ENCODE results near the gene ARHGAP24. TPM values are rescaled to one million over a fixed set of nuclear protein-coding genes. Genes with fewer than 3 reads are reported as not detected.
"Not testable (repeated sequence)": the region's sequence is repeated elsewhere in the genome, so short reads cannot be mapped to it uniquely, and the experiment has no call there.

Gene ARHGAP24
- total RNA-seq, 1 experiment from 2014 or later = 16.0 TPM

DNA sequence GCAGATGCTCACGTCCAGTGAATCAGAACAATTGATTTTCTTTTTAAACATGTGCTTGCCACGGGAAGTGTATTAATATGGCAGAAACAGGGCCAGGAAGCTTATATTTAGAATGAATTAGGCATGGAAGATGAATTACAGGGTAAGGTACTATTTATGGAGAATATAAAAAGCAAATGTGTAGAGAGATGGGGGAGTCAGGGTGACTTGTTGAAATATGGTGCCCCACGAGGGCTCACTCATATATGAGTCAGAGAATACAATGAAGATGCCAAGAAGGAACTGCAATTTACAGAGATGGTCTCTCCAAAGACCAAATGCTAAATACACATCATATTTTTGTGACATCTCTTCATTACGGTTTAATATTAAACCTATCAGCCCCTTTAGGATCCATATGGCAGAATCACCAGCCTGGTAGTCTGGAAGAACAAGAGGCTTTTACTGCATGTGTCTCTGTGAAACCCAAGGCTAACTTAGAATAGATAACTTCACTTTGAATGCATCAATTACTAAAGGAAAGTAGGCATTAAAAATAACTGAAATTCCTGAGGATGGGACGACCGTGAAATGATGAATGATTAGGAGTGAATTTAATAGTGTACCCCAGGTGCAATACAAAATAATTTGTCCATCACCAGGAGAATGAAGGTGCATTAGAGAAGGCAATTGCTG, 385.3 kb downstream of the ARHGAP24 start:
- DNase-seq (ENCODE audit: low read depth) = peak; percentile 61

DNA sequence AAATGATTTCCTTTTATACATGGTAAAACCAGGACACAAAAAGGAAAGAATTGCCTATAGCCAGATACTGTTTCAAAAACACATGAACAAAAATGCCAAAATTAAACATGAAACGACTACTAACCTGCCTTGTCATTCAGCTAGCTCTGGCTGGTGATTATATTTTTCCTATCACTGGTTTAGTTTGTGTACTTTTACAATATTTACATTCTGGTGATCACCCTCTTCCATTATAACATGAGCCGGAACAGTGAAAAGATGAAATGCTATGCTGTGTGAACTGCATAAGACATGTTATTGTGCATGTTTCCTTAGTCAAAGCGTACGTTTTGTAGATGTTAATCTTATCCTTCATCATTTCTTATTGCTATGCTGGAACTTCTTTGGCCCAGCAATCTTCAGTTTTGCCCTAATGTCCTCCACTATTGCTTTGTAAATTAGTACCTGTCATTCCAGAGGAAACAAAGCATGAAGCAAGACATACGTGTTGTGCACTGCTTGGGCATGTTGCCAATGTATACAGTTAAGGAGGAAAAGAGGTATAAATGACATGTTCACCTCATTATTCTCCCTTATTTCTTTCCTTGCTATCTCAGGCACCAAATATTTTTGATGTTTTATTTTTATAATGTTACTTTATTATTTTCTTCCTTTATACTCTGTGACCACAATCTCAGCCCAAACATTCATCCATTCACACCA, 386.3 kb downstream of the ARHGAP24 start:
- DNase-seq (ENCODE audit: low read depth) = no peak

DNA sequence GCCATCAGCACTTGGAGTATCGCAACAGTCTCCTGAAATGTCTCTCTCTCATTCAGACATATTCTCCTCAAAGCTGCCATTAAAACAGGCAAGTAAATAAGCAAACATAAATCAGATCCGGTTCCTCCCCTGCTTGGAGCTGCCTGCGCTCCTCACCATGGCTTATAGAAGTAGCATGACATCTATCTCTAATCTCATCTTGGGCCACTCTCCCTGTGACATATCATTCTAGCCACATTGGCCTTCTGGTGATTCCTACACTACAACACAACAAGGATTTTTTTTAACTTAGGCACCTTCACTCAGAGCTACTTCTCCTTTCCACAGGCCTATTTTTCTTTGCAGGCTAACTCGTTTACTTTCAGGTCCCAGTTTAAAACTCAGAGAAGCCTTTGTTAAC, 387.9 kb downstream of the ARHGAP24 start:
- no peak for DNase-seq (ENCODE audit: low read depth)

GRCh38 chr4:85864259-85865205, 389.6 kb downstream of the ARHGAP24 start:
- DNase-seq (ENCODE audit: low read depth) = no peak

- no peak for DNase-seq (ENCODE audit: low read depth)
Observed at GRCh38 chr4:85865256-85865655, 390.3 kb downstream of the ARHGAP24 start.

GRCh38 chr4:85866508-85866907, 391.6 kb downstream of the ARHGAP24 start:
- no peak for DNase-seq (ENCODE audit: low read depth)

DNA sequence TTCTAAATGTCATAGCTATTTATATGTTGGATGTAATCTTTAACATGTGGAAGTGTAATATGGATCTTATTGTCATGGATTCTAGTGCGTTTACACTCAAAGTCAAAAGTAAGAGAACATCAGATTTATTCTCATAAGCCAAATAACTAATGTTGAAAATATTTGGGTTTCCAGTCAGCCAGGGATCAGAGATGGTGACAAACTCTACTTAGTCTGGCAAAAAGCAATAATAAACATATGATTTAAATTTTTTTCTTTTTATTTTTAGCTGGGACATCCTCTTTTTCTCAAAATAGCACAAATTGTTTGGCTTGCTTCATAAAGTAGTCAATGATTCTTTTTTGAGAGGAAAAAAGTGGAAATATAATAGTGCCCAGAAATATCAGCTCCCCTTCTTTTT, 392.3 kb downstream of the ARHGAP24 start:
- DNase-seq (ENCODE audit: low read depth) = no peak

GRCh38 chr4:85869181-85869580, 394.2 kb downstream of the ARHGAP24 start:
- no peak for DNase-seq (ENCODE audit: low read depth)

DNA sequence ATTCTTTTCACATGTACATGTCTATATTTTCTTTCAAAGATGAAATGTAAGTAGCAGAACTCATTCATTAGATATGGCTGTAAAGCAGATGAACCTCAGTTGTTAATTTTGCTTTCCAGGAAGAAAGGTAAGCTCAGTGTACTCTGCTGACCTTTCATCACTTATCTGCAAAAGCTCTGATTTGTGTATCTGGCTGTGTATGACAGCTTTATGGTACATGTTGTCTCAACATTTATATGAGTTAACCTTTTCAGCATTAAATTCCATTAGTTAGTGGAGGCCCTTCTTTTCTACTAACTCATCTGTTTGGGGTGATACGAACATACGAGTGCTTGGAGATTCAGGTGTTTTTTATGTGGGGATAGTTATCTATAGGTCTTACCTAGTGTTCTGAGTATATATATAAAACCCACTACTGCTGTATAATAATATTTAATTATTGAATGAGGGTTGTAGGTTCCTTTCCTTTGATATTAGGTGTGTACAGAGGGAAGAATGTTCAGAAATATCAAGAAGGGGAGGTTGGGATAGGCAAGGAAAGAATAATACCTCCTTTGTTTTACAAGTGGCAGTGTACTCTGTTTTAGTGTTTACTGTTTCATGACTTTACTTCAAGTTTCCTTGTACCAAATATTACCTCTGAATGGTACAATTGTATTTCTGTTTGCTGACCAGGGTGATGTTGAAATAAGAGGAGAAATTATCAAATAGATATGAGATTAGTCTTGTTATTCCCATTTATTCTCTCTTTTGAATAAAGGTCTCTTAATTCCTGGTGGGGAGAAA, 395.5 kb downstream of the ARHGAP24 start:
- no peak for DNase-seq (ENCODE audit: low read depth)

GRCh38 chr4:85873566-85873965, 398.6 kb downstream of the ARHGAP24 start:
- no peak for DNase-seq (ENCODE audit: low read depth)

GRCh38 chr4:85879518-85879917, 404.6 kb downstream of the ARHGAP24 start:
- DNase-seq (ENCODE audit: low read depth) = no peak

DNA sequence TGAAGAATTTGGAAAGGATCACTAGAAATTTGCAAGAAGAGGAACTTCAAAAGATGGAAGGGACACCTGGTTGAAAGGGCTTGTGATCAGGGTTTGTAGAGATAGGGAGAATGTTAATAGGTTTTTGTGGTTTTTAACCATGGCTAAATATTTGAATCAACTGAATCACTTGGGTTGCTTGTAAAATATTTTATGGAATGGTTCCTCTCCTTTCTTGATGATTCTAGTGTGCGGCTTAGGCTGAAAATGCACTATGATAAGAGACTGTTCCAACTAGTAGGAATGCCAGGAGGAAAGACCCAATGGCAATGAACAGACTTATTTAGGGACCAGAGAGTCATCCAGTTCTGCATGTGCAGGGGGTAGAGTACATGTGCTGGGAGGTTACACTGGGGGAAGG, 408.2 kb downstream of the ARHGAP24 start:
- DNase-seq (ENCODE audit: low read depth) = no peak

DNA sequence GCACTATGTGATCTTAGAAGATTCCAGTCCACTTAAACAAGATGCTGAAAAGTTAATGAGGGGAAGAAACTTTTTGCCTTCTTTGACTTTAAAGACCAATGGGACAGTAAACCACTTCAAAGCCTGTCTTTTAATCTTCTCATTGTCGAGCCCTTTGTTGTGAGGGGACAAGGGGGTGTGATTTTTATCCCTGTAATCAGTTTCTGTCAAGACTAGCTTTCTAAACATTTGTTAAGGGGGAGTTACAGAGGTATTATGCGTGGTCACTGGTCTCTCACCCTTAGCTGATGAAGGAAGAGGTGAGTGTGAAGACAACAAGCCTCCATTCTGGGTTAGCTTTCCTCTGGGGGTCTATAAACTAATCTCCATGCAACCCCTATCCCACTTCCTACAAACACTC, 409.3 kb downstream of the ARHGAP24 start:
- DNase-seq (ENCODE audit: low read depth) = no peak

- DNase-seq (ENCODE audit: low read depth) = no peak
Observed at GRCh38 chr4:85886665-85887064, 411.7 kb downstream of the ARHGAP24 start.

DNA sequence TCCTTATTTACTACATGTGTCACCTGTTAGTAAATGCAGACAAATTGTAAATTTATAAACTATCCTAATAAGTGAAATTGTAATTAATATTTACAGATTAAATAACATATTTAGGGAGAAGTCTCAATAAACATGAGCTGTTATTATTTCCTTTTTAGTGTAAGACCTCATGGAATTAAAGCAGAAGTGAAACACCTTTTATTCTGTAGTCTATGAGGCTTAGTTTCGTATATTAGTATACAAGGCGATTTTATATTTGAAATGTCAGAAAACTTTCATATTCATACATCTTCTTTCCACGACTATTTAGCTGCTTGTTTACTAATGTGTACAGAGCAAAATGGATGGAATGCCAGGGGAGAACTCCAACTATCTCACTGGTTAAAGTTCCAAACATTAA, 414.4 kb downstream of the ARHGAP24 start:
- DNase-seq (ENCODE audit: low read depth) = no peak

DNA sequence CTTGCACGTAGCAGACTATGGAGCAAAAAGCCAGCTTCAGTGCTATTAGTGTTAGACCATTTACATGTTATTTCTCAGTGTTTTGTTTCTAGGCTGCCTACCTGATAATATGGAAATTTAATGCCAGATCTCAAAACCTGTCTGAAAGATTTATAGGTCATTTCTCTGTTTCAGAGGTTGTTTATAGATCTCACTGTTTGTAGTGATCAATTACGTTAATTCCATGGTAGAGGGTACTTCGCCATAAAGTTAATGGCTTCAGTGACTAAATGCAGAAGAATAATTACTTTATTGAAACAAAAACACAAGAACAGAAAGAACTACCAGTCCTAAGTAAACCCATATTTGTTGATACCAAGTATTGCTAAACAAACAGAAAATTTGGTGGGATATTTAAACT, 420.8 kb downstream of the ARHGAP24 start:
- no peak for DNase-seq (ENCODE audit: low read depth)

DNA sequence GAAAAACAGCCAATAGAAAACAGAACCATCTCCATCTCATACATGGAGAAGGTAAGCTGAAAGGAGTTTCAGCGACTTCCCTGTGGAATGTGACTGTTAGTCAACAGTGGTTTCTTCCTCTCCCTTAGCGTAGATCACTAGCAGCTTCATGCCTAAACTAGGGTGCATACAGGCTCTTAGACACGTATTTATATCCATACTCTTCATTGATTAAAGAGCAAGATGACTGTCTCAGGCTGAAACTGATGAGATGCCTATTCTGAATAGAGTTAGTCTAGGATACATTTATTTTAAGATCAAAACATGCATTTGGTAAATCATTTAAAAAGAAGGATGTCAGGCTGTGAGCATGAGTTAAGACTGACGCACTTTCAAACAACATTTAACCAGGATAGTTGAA, 423.3 kb downstream of the ARHGAP24 start:
- DNase-seq (ENCODE audit: low read depth) = no peak

- no peak for DNase-seq (ENCODE audit: low read depth)
Observed at GRCh38 chr4:85901500-85901899, 426.6 kb downstream of the ARHGAP24 start.

- DNase-seq (ENCODE audit: low read depth) = not testable (repeated sequence)
Observed at GRCh38 chr4:85902647-85903046, 427.7 kb downstream of the ARHGAP24 start.

GRCh38 chr4:85905761-85906160, 430.8 kb downstream of the ARHGAP24 start:
- DNase-seq (ENCODE audit: low read depth) = no peak

DNA sequence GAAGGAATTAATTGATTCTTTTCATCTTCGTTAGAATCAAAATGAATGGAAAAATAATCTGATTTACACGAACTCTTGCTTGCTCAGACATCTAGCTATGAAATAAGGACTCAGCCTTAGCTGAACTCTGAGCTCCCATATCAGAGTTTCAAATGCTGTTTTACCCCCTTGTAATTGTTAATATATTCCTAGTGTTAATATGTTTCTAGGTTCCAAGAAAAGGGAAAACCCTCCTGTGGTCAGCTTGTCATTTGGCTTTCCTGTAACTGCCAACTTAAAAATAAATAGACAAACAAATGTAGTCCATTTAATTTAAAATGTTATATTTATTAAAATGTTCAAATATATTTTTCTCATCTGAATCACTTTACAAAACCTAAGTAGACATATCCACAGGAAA, 432.1 kb downstream of the ARHGAP24 start:
- no peak for DNase-seq (ENCODE audit: low read depth)

DNA sequence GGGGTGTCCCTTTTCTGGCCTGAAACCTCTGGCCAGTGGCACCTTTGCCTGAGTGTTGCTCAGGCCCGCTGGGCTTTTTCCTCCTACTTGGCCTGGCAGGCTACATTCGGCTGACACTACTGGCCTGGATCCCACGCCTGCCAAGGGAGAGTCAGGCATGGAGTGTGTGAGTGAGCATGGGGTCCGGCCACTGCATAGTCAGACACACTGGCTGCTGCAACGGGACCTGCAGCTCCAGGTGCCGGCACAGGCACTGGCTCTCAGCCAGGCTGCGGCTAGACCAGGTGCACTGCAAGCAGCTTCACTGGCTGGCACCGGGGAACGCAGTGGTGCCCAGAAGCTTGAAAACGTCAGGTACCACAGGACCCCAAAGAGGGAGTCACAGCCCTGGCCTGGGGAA, 434.9 kb downstream of the ARHGAP24 start:
- DNase-seq (ENCODE audit: low read depth) = no peak

All from RPMI7951 (cell line).